PFSK-1 (cell line): Measurements from ENCODE around the gene OBP2B.

ENCODE experiments used
- POLR2AphosphoS5 ChIP-seq: IDR thresholded peaks from 2 replicates; pipeline ENCODE4 v1.6.1; 2012; ENCODE audit warnings: low read depth, mild to moderate bottlenecking, control low read depth, low read length, moderate library complexity
- SIN3A ChIP-seq: IDR thresholded peaks from 2 replicates; pipeline ENCODE4 v1.6.1; 2012; ENCODE audit warnings: mild to moderate bottlenecking, low read length, moderate library complexity, borderline replicate concordance; ENCODE audit not compliant: insufficient read depth
- TAF1 ChIP-seq: IDR thresholded peaks from 2 replicates; pipeline ENCODE4 v1.6.1; 2012; ENCODE audit warnings: low read length, control low read depth, borderline replicate concordance; ENCODE audit not compliant: insufficient read depth

DNA sequence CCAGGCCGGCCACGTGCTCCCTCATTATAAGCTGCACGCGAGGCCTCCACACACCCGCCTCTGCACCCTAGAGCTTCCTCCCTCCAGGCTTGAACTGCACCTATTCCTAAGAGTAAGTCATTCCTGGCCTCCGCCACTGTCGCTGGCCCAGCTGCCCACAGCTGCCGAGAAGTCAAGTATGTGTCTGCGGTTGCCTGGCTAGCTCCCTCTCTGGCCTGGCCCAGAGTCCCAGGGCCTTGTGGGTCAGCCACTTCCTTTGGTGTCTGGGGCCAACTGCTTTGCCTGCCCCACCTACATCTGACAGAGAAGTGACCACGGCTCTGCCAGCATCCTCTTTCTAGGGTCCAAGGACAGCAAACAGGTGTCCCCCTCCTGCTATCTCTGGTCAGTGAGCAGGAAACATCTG is 47.6 kb upstream of the OBP2B start:
- TF ChIP-seq TAF1 (no peak), POLR2AphosphoS5 (no peak), SIN3A (no peak)
